Spleen (tissue), 13 donors: ENCODE data around the gene IFNA6. TPM values are rescaled to one million over a fixed set of nuclear protein-coding genes. Genes with fewer than 3 reads are reported as not detected.

Experiments
- DNase-seq: peaks from one replicate; pipeline ENCODE4 v3.0.0-alpha.2; 2020
- H3K27ac ChIP-seq, 8 donors: fragments of 200-600 bp; sonication (generic) in 7 of 8; 1 replicate in 4 of 8; 2 replicates in 4 of 8; pipeline versions ENCODE4 v1.5.0 to v1.8.0; 2016 to 2021; ENCODE audit warnings: inconsistent platforms in 4 of 8, mild to moderate bottlenecking in 4 of 8, moderate library complexity in 1 of 8
- H3K27me3 ChIP-seq, 7 donors: fragments of 200-600 bp; sonication (generic) in 6 of 7; replicated peaks in 1 of 7; 1 replicate in 4 of 7; 2 replicates in 3 of 7; pipeline versions ENCODE4 v1.5.0 to v1.8.0; 2016 to 2021; ENCODE audit warnings: inconsistent platforms in 3 of 7, mild to moderate bottlenecking in 1 of 7
- H3K36me3 ChIP-seq, 6 donors: fragments of 200-600 bp; sonication (generic) in 5 of 6; 1 replicate in 4 of 6; 2 replicates in 2 of 6; pipeline versions ENCODE4 v1.5.0 to v1.8.0; 2016 to 2021; ENCODE audit warnings: inconsistent platforms in 2 of 6
- H3K4me1 ChIP-seq, 6 donors: fragments of 200-600 bp; sonication (generic) in 5 of 6; 1 replicate in 3 of 6; 2 replicates in 3 of 6; pipeline versions ENCODE4 v1.5.0 to v1.8.0; 2016 to 2021; ENCODE audit warnings: inconsistent platforms in 3 of 6
- H3K4me3 ChIP-seq, 8 donors: fragments of 200-600 bp; sonication (generic) in 7 of 8; 1 replicate in 4 of 8; 2 replicates in 4 of 8; pipeline versions ENCODE4 v1.5.0 to v1.8.0; 2016 to 2021; ENCODE audit warnings: inconsistent platforms in 4 of 8, mild to moderate bottlenecking in 4 of 8, moderate library complexity in 2 of 8
- H3K9me3 ChIP-seq, 8 donors: fragments of 200-600 bp; sonication (generic) in 7 of 8; 1 replicate in 4 of 8; 2 replicates in 4 of 8; pipeline versions ENCODE4 v1.5.0 to v1.8.0; 2016 to 2021; ENCODE audit warnings: inconsistent platforms in 4 of 8
- CTCF ChIP-seq, 11 experiments: fragments of 200-600 bp in 7 of 11; fragments of 450-650 bp in 4 of 11; sonication (generic) in 4 of 11; IDR thresholded peaks in 8 of 11; conservative IDR thresholded peaks in 3 of 11; 1 replicate in 7 of 11; 2 replicates in 4 of 11; pipeline versions ENCODE4 v1.4.0 to v1.8.0; 2016 to 2021; ENCODE audit warnings: antibody characterized with exemption in 11 of 11, inconsistent platforms in 4 of 11, mild to moderate bottlenecking in 1 of 11
- POLR2A ChIP-seq, 3 donors: fragments of 450-650 bp; IDR thresholded peaks; one replicate each; pipeline ENCODE4 v1.5.1; 2017; ENCODE audit warnings: antibody characterized with exemption in 3 of 3, mild to moderate bottlenecking in 1 of 3
- POLR2AphosphoS5 ChIP-seq, 3 donors: sonication (generic); formaldehyde crosslinking; IDR thresholded peaks; one replicate each; pipeline ENCODE4 v1.5.1; 2017; ENCODE audit warnings: antibody characterized with exemption in 3 of 3
- WGBS, 5 donors: extraction: QIAGEN DNeasy Blood & Tissue Kit in 3 of 5; methylation state at CpG; one replicate each; pipeline versions ENCODE4 v1.1.5 to v1.1.7; 2013 to 2018; 5-methylcytosine and 5-hydroxymethylcytosine counted together
- intact Hi-C: fragments of 100-400 bp; cut with DNase I; formaldehyde crosslinking; loops from one replicate; pipeline ENCODE4 v1.15.0; 2023; ENCODE audit warnings: low total_unique reads
- long read RNA-seq, 2 donors: transcript quantifications; one replicate each; lab custom pipeline, GENCODE V29; 2026
- polyA plus RNA-seq, 3 donors: library from polyadenylated mRNA; stranded (reverse); fragments of 200-250 nt; gene quantifications; one replicate each; pipeline ENCODE4 v1.2.1, GENCODE V29; 2013
- total RNA-seq, 7 donors: library from RNA; depleted of rRNA in 3 of 7; stranded (reverse); fragments of >200 nt in 3 of 7; fragmentation: NEBNext Ultra II Directional in 4 of 7; extraction: Animal tissue kit (Norgen Biotek cat#: 25700) in 4 of 7; gene quantifications; one replicate each; pipeline versions ENCODE4 v1.1.0 to v1.2.1, GENCODE V29; 2016 to 2021
- donor health status: healthy with polysubstance abuse.
- donor health status: DM: no; HTN: no; CAD: no; lungs with moderate emphysema.
- donor health status: DM: no; HTN: no; CAD: no.
- donor health status: Bipolar disorder and iron deficiency.
- donor health status: healthy.
- donor health status: DM: no; HTN: no; CAD: no.
- donor health status: DM: yes; HTN: yes; CAD: no.

Gene IFNA6
- under 1 TPM in 1 of 7 donors, not detected in 6; 0.23 TPM for total RNA-seq
- polyA plus RNA-seq = not detected
- long read RNA-seq, donor 1, partial matches to known transcripts = 0 of 1 reads
- long read RNA-seq, donor 1, other reads (novel, unspliced or antisense) = 0 of 1 reads
- long read RNA-seq, donor 2 = 0 reads

GRCh38 chr9:21350787-21351186 is at the start of gene IFNA6:
Gene IFNA6, minus strand, starts transcription at chr9:21350887. Its CDS starts 0 bp downstream, at chr9:21350887.
- peaks cover 0 to 10% (median 0%) of the 10 kb centered on the region in 8 donors for H3K9me3 ChIP-seq
- TF ChIP-seq POLR2A (IDR thresholded peaks at IDR 0.05) (no peak), POLR2AphosphoS5 (IDR thresholded peaks at IDR 0.05) (no peak), CTCF (IDR thresholded peaks at IDR 0.05 in 8 of 11, conservative IDR thresholded peaks at IDR 0.05 in 3 of 11) (no peak)
- intact Hi-C loops = no loop called here
- 72 to 88% (median 86%) methylated on average over 1 of the region's 1 CpG for WGBS, 5 donors
- H3K4me1 ChIP-seq = no peaks in the 10 kb centered on the region
- no peaks in the 10 kb centered on the region for H3K36me3 ChIP-seq
- no peaks in the 10 kb centered on the region for H3K27me3 ChIP-seq
- H3K27ac ChIP-seq = no peak within 1 kb of the TSS
- H3K4me3 ChIP-seq = no peak within 1 kb of the TSS
- DNase-seq = no peak

DNA sequence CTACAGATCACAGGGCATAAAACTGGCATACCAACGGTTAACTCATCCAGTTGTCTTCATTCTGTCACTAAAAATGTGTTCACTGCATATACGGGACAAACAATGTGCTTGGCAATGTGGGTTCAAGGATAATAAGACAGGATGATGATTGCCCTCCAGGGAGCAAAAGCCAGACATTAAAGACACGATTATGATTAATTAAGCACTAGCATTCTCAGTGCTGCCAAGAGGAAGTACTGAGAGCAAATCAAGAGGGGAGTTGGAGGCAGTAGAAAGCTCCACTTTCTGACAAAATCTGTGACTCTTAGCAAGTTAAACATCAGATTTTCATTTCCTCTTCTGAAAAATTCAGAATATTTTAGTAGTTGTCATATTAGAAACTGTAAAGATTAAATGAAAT is 49.3 kb upstream of the IFNA6 start:
- Histone ChIP-seq H3K27me3 (peaks cover 0 to 87% (median 28%) of the 10 kb centered on the region in 7 donors), H3K4me1 (peaks cover 8 to 47% (median 25%) of the 10 kb centered on the region in 6 donors), H3K4me3 (no peak overlapping the region), H3K36me3 (no peaks in the 10 kb centered on the region), H3K27ac (peak overlapping the region in 2 of 8 donors; percentile 15 to 40), H3K9me3 (no peaks in the 10 kb centered on the region)
- TF ChIP-seq CTCF (IDR thresholded peaks at IDR 0.05 in 8 of 11, conservative IDR thresholded peaks at IDR 0.05 in 3 of 11) (no peak), POLR2A (IDR thresholded peaks at IDR 0.05) (no peak), POLR2AphosphoS5 (IDR thresholded peaks at IDR 0.05) (peak in 1 of 3 donors; percentile 9)
- DNase-seq = no peak
- intact Hi-C loops = loop anchor here (5.0 kb wide), 1 partner anchor 73 kb away; no protein-coding TSS in a partner anchor
- WGBS, 5 donors = 14 to 26% (median 20%) methylated on average over 3 of the region's 3 CpGs

- peak overlapping the region in 5 of 8 donors; percentile 6 to 61 (median 46) for H3K27ac ChIP-seq
- H3K36me3 ChIP-seq = no peaks in the 10 kb centered on the region
- WGBS, 5 donors = 54 to 74% (median 67%) methylated on average over 5 of the region's 5 CpGs
- H3K4me1 ChIP-seq = peaks cover 8 to 47% (median 25%) of the 10 kb centered on the region in 6 donors
- no peak overlapping the region for H3K4me3 ChIP-seq
- intact Hi-C loops = loop anchor here (5.0 kb wide), 1 partner anchor 72 kb away; no protein-coding TSS in a partner anchor
- H3K9me3 ChIP-seq = no peaks in the 10 kb centered on the region
- DNase-seq = no peak
- H3K27me3 ChIP-seq = peaks cover 0 to 90% (median 29%) of the 10 kb centered on the region in 7 donors
- TF ChIP-seq CTCF (IDR thresholded peaks at IDR 0.05 in 8 of 11, conservative IDR thresholded peaks at IDR 0.05 in 3 of 11) = no peak
- peak in 2 of 3 donors; percentile 38 to 49 for TF ChIP-seq POLR2AphosphoS5 (IDR thresholded peaks at IDR 0.05)
Measured at GRCh38 chr9:21398955-21399489, 48.3 kb upstream of the IFNA6 start.
